Suppressor macrophage (primary cell): Measurements from ENCODE around the gene EGFL8.

Source experiments
- DNase-seq, 4 experiments: peaks; one replicate each; pipeline ENCODE4 v3.0.0-alpha.2; 2020 to 2022

EGFL8 gene

GRCh38 chr6:32168807-32169591, 4.6 kb downstream of the EGFL8 start:
- no peak for DNase-seq

GRCh38 chr6:32170294-32170693, 5.9 kb downstream of the EGFL8 start:
- no peak for DNase-seq

- DNase-seq = no peak
Observed at GRCh38 chr6:32171234-32171633, 6.8 kb downstream of the EGFL8 start.

GRCh38 chr6:32173051-32173727, 8.8 kb downstream of the EGFL8 start:
- DNase-seq = peak in 2 of 4 experiments; percentile 20 to 31

GRCh38 chr6:32174416-32174815, 10.0 kb downstream of the EGFL8 start:
- DNase-seq = no peak

- DNase-seq = no peak
Observed at GRCh38 chr6:32175322-32175710, 10.9 kb downstream of the EGFL8 start.

- DNase-seq = peak; percentile 95 to 98 (median 96)
Observed at GRCh38 chr6:32175711-32176475, 11.5 kb downstream of the EGFL8 start, which contains the start of gene AGPAT1. Gene AGPAT1 (minus strand): TSS chr6:32176084. CDS start chr6:32171496, 4,588 bp downstream.

GRCh38 chr6:32176476-32177182, 12.2 kb downstream of the EGFL8 start:
- peak in 1 of 4 experiments; percentile 33 for DNase-seq

GRCh38 chr6:32177183-32177787, 12.9 kb downstream of the EGFL8 start:
- peak in 3 of 4 experiments; percentile 59 to 65 (median 60) for DNase-seq

- DNase-seq = peak; percentile 96 to 100 (median 99)
Observed at GRCh38 chr6:32177788-32178546, 13.6 kb downstream of the EGFL8 start, which contains the start of gene RNF5. Gene RNF5 (plus strand): TSS chr6:32178405. CDS start chr6:32178512, 107 bp downstream.

GRCh38 chr6:32178547-32179440, 14.4 kb downstream of the EGFL8 start:
- DNase-seq = no peak

- no peak for DNase-seq
Observed at GRCh38 chr6:32179766-32180405, 15.5 kb downstream of the EGFL8 start.

GRCh38 chr6:32181148-32181702, 16.8 kb downstream of the EGFL8 start:
- DNase-seq = no peak

GRCh38 chr6:32181915-32182529, 17.6 kb downstream of the EGFL8 start:
- DNase-seq = no peak

GRCh38 chr6:32182555-32182981, 18.2 kb downstream of the EGFL8 start:
- no peak for DNase-seq

GRCh38 chr6:32183030-32183429, 18.6 kb downstream of the EGFL8 start:
- DNase-seq = no peak

- no peak for DNase-seq
Observed at GRCh38 chr6:32183483-32184083, 19.2 kb downstream of the EGFL8 start.

- DNase-seq = no peak
Observed at GRCh38 chr6:32184084-32184640, 19.8 kb downstream of the EGFL8 start, which contains the start of gene AGER. Gene AGER (minus strand): TSS chr6:32184253. CDS start chr6:32184222, 31 bp downstream.
